ENCODE results near the gene ACP7.

DNA sequence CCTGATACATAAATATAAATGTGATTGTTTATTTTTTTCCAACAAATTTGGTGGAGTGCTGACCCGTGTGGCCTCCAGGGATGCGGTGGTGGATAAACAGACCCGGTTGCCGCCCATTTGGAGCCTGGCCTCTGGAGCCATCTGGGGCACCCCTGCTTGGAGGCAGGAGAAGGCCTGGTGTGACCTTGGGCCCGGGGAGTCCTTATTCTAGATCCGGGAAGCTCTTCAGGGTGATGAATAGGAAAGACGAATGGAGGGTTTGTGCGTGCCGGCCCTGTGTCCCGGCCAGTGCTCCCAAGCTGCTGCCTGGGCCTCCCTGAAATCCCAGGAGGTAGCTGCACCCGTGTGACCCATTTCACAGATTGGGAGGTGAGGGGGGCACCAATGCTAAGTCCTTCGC lies 53.0 kb downstream of the ACP7 start:
- no peak for TF ChIP-seq TCF12 (IDR thresholded peaks at IDR 0.05)
- no peak for TF ChIP-seq FOXJ3 (CRISPR knock-in tag; IDR thresholded peaks at IDR 0.05)
- TF ChIP-seq, protein P1, sequence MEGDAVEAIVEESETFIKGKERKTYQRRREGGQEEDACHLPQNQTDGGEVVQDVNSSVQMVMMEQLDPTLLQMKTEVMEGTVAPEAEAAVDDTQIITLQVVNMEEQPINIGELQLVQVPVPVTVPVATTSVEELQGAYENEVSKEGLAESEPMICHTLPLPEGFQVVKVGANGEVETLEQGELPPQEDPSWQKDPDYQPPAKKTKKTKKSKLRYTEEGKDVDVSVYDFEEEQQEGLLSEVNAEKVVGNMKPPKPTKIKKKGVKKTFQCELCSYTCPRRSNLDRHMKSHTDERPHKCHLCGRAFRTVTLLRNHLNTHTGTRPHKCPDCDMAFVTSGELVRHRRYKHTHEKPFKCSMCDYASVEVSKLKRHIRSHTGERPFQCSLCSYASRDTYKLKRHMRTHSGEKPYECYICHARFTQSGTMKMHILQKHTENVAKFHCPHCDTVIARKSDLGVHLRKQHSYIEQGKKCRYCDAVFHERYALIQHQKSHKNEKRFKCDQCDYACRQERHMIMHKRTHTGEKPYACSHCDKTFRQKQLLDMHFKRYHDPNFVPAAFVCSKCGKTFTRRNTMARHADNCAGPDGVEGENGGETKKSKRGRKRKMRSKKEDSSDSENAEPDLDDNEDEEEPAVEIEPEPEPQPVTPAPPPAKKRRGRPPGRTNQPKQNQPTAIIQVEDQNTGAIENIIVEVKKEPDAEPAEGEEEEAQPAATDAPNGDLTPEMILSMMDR (IDR thresholded peaks at IDR 0.05), result no peak
- no peak for TF ChIP-seq MEF2A (IDR thresholded peaks at IDR 0.05; ENCODE audit: borderline replicate concordance, low read depth)
- TF ChIP-seq NRF1 (IDR thresholded peaks at IDR 0.05; ENCODE audit: low read depth, low read length), result no peak
- TF ChIP-seq YY1 (IDR thresholded peaks at IDR 0.05; ENCODE audit: low read depth), result no peak
- TF ChIP-seq EP300 (IDR thresholded peaks at IDR 0.05; ENCODE audit: borderline replicate concordance in 1 of 2, low read depth in 1 of 2, low read length in 1 of 2), result no peak
- TF ChIP-seq, protein P2, sequence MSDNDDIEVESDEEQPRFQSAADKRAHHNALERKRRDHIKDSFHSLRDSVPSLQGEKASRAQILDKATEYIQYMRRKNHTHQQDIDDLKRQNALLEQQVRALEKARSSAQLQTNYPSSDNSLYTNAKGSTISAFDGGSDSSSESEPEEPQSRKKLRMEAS (IDR thresholded peaks at IDR 0.05; ENCODE audit: low read depth), result no peak
- TF ChIP-seq POLR2AphosphoS5 (IDR thresholded peaks at IDR 0.05; ENCODE audit: low read depth, low read length), result no peak
- TF ChIP-seq EZH2phosphoT487 (IDR thresholded peaks at IDR 0.05; ENCODE audit: borderline replicate concordance, low read depth), result no peak
- no peak for TF ChIP-seq MXI1 (IDR thresholded peaks at IDR 0.05; ENCODE audit: low read depth, low read length)
- TF ChIP-seq RFX5 (IDR thresholded peaks at IDR 0.05; ENCODE audit: low read length), result no peak
- no peak for TF ChIP-seq FOXM1 (IDR thresholded peaks at IDR 0.05; ENCODE audit: low read depth)
